ENCODE measurements around the gene CD177. TPM values are rescaled to one million over a fixed set of nuclear protein-coding genes. Genes with fewer than 3 reads are reported as not detected.
"Not testable (repeated sequence)": the region's sequence is repeated elsewhere in the genome, so short reads cannot be mapped to it uniquely, and the experiment has no call there.

The CD177 gene
- total and polyA plus RNA-seq, 4 donors: 0.38 to 33.4 (median 4.4) TPM

DNA sequence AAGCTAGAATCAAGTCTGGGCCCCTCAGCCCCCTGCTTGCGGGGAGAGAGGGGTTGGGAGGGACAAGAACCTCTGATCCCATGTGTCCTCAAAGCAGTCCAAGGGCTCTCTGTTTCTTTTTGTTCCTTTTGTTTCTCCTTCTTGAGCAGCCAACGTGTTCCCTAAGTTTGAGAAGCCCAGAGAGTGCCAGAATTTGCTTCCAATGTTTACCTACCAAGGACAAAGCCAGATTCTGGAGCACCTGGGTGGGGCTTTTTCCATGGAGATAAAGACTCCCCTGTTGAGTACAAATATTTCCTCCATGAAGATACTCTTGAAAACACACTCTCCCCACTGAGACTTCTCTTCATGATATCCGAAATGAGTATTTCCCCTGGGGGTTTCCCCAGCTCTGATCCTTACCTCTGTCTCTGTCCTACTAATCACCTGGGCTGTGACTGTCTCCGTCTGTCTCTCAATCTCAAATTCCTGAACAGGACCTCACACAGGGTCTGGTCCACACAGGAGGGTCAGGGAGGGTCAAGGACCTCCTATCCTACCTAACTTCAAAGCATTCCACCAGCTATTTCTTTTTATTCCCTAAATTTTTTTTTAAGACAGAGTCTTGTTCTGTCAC is 27.4 kb downstream of the CD177 start:
- Histone ChIP-seq H3K27me3 (ENCODE audit: control insufficient read depth in 4 of 4, insufficient read depth in 4 of 4, low read length in 3 of 4) (no peaks in the 10 kb centered on the region), H3K9ac (ENCODE audit: low read depth in 1 of 2, low read length in 2 of 2) (no peak overlapping the region), H3K36me3 (ENCODE audit: control insufficient read depth in 4 of 4, insufficient read depth in 3 of 4, low read depth in 1 of 4, low read length in 3 of 4) (no peaks in the 10 kb centered on the region), H3K9me3 (ENCODE audit: control insufficient read depth in 4 of 4, low read length in 3 of 4) (peaks cover 0 to 1% (median 0%) of the 10 kb centered on the region in 4 donors), H3K4me3 (ENCODE audit: low read depth in 1 of 3, low read length in 3 of 3) (no peak overlapping the region), H3K27ac (ENCODE audit: low read depth in 1 of 2, low read length in 2 of 2) (no peak overlapping the region), H3K4me1 (ENCODE audit: control insufficient read depth in 4 of 4, insufficient read depth in 4 of 4, low read length in 3 of 4) (no peaks in the 10 kb centered on the region)
- no peak for DNase-seq (ENCODE audit: low spot score)
- TF ChIP-seq, protein P1, sequence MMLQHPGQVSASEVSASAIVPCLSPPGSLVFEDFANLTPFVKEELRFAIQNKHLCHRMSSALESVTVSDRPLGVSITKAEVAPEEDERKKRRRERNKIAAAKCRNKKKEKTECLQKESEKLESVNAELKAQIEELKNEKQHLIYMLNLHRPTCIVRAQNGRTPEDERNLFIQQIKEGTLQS (IDR thresholded peaks at IDR 0.05): no peak
- no peak for TF ChIP-seq FOXA2 (IDR thresholded peaks at IDR 0.05)
- TF ChIP-seq, protein P2, sequence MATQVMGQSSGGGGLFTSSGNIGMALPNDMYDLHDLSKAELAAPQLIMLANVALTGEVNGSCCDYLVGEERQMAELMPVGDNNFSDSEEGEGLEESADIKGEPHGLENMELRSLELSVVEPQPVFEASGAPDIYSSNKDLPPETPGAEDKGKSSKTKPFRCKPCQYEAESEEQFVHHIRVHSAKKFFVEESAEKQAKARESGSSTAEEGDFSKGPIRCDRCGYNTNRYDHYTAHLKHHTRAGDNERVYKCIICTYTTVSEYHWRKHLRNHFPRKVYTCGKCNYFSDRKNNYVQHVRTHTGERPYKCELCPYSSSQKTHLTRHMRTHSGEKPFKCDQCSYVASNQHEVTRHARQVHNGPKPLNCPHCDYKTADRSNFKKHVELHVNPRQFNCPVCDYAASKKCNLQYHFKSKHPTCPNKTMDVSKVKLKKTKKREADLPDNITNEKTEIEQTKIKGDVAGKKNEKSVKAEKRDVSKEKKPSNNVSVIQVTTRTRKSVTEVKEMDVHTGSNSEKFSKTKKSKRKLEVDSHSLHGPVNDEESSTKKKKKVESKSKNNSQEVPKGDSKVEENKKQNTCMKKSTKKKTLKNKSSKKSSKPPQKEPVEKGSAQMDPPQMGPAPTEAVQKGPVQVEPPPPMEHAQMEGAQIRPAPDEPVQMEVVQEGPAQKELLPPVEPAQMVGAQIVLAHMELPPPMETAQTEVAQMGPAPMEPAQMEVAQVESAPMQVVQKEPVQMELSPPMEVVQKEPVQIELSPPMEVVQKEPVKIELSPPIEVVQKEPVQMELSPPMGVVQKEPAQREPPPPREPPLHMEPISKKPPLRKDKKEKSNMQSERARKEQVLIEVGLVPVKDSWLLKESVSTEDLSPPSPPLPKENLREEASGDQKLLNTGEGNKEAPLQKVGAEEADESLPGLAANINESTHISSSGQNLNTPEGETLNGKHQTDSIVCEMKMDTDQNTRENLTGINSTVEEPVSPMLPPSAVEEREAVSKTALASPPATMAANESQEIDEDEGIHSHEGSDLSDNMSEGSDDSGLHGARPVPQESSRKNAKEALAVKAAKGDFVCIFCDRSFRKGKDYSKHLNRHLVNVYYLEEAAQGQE (IDR thresholded peaks at IDR 0.05): no peak
- 37% methylated on average over 4 of the region's 4 CpGs for WGBS

DNA sequence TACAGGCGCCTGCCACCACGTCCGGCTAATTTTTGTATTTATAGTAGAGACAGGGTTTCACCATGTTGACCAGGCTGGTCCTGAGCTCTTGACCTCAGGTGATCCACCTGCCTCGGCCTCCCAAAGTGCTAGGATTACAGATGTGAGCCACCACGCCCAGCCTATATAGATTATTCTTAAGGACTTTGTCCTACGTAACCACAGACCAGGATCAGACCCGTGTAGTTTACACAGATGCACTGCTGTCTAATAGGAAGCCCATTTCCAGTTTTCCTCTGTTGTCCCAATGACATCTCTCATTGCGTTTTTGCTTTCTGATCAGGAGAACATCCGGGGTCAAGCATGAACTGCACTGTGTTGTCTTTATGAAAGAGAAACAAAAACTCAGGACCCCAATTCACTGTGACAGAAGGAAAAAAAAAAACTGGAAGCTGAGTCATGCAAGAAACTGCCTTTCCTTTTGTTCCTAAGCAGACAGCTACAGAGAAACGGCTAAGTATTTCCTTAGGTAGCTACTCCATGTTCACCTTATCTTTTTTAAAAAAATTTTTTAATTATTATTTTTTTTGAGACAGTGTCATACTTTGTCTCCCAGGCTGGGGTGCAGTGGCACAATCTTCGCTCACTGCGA is 29.2 kb downstream of the CD177 start:
- not testable (repeated sequence) for H3K36me3 ChIP-seq (ENCODE audit: control insufficient read depth in 4 of 4, insufficient read depth in 3 of 4, low read depth in 1 of 4, low read length in 3 of 4); H3K9me3 ChIP-seq (ENCODE audit: control insufficient read depth in 4 of 4, low read length in 3 of 4)

DNA sequence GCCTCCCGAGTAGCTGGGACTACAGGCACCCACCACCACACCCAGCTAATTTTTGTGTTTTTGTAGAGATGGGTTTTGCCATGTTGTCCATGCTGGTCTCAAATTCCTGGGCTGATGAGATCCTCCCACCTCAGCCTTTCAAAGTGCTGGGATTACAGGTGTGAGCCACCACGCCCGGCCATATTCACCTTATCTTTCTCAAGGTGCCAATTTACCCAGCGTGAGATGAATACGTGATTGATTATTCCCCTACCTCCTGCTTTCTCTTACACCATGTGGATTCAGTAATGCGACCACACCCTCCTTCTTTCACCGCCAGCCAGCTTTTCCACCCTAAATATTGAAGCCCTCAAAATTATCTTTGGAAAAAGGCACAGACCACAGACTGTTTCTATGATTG is 29.8 kb downstream of the CD177 start:
- H3K27me3 ChIP-seq (ENCODE audit: control insufficient read depth in 4 of 4, insufficient read depth in 4 of 4, low read length in 3 of 4); H3K27ac ChIP-seq (ENCODE audit: low read depth in 1 of 2, low read length in 2 of 2); H3K9me3 ChIP-seq (ENCODE audit: control insufficient read depth in 4 of 4, low read length in 3 of 4); H3K36me3 ChIP-seq (ENCODE audit: control insufficient read depth in 4 of 4, insufficient read depth in 3 of 4, low read depth in 1 of 4, low read length in 3 of 4); DNase-seq (ENCODE audit: low spot score); H3K4me1 ChIP-seq (ENCODE audit: control insufficient read depth in 4 of 4, insufficient read depth in 4 of 4, low read length in 3 of 4); H3K4me3 ChIP-seq (ENCODE audit: low read depth in 1 of 3, low read length in 3 of 3); H3K9ac ChIP-seq (ENCODE audit: low read depth in 1 of 2, low read length in 2 of 2): not testable (repeated sequence)
- WGBS: 63% methylated on average over 7 of the region's 7 CpGs

More for the DNA sequence above, 29.2 kb downstream of the CD177 start:
- H3K27ac ChIP-seq (ENCODE audit: low read depth in 1 of 2, low read length in 2 of 2); DNase-seq (ENCODE audit: low spot score); H3K27me3 ChIP-seq (ENCODE audit: control insufficient read depth in 4 of 4, insufficient read depth in 4 of 4, low read length in 3 of 4); H3K4me1 ChIP-seq (ENCODE audit: control insufficient read depth in 4 of 4, insufficient read depth in 4 of 4, low read length in 3 of 4); H3K4me3 ChIP-seq (ENCODE audit: low read depth in 1 of 3, low read length in 3 of 3); H3K9ac ChIP-seq (ENCODE audit: low read depth in 1 of 2, low read length in 2 of 2): not testable (repeated sequence)
- WGBS: 48% methylated on average over 12 of the region's 12 CpGs

DNA sequence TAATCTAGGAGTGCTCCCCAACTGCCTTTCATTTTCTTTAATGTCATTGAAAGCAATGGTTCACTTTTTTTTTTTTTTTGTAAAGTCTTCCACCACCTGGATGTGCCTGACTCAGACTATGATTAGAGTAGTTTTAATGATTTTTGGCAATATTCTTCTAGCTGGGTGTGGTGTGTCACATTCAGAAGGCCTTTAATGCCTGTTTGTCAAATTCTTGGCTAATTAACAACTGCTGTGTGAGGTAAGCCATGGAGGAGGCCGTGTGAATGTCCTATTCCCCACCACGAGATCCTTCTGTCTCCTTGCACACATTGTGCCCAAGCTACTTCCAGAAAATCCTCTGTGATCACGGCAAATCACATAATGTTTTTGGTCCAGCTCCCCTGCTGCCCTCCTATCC is 30.3 kb downstream of the CD177 start:
- H3K9me3 ChIP-seq (ENCODE audit: control insufficient read depth in 4 of 4, low read length in 3 of 4): not testable (repeated sequence)

DNA sequence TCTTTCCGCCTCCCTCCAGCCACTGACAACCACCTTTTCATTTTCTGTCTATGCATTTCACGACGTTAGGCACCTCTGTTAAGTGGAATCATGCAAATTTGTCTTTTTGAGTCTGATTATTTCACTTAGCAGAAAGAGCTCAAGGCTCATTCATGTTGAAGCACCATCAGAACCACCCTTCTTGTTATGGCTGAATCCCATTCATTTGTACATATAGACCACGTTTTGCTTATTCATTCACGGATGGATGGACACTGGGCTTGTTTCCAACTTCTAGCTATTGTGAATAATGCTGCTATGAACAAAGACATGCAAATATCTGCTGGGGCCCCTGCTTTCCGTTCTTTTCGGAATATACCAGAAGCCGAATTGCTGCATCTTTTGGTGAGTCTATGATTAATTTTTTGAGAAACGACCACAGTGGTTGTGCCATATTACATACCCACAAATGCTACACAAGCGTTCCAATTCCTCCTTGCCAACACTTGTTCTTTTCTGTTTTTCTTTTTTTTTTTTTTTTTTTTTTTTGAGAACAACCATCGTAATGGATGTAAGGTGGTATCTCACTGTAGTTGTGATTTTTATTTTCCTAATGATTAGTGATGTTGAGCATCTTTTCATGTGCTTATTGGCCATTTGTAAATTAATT is 37.5 kb downstream of the CD177 start:
- not testable (repeated sequence) for DNase-seq (ENCODE audit: low spot score); H3K4me3 ChIP-seq (ENCODE audit: low read depth in 1 of 3, low read length in 3 of 3); H3K4me1 ChIP-seq (ENCODE audit: control insufficient read depth in 4 of 4, insufficient read depth in 4 of 4, low read length in 3 of 4); H3K27ac ChIP-seq (ENCODE audit: low read depth in 1 of 2, low read length in 2 of 2); H3K36me3 ChIP-seq (ENCODE audit: control insufficient read depth in 4 of 4, insufficient read depth in 3 of 4, low read depth in 1 of 4, low read length in 3 of 4); H3K9me3 ChIP-seq (ENCODE audit: control insufficient read depth in 4 of 4, low read length in 3 of 4); H3K27me3 ChIP-seq (ENCODE audit: control insufficient read depth in 4 of 4, insufficient read depth in 4 of 4, low read length in 3 of 4); H3K9ac ChIP-seq (ENCODE audit: low read depth in 1 of 2, low read length in 2 of 2)
- WGBS: 76% methylated on average over 11 of the region's 11 CpGs

More for the DNA sequence above, 30.3 kb downstream of the CD177 start:
- H3K27me3 ChIP-seq (ENCODE audit: control insufficient read depth in 4 of 4, insufficient read depth in 4 of 4, low read length in 3 of 4); H3K4me3 ChIP-seq (ENCODE audit: low read depth in 1 of 3, low read length in 3 of 3); DNase-seq (ENCODE audit: low spot score); H3K27ac ChIP-seq (ENCODE audit: low read depth in 1 of 2, low read length in 2 of 2); H3K4me1 ChIP-seq (ENCODE audit: control insufficient read depth in 4 of 4, insufficient read depth in 4 of 4, low read length in 3 of 4); H3K9ac ChIP-seq (ENCODE audit: low read depth in 1 of 2, low read length in 2 of 2); H3K36me3 ChIP-seq (ENCODE audit: control insufficient read depth in 4 of 4, insufficient read depth in 3 of 4, low read depth in 1 of 4, low read length in 3 of 4): not testable (repeated sequence)
- 47% methylated on average over 3 of the region's 3 CpGs for WGBS

DNA sequence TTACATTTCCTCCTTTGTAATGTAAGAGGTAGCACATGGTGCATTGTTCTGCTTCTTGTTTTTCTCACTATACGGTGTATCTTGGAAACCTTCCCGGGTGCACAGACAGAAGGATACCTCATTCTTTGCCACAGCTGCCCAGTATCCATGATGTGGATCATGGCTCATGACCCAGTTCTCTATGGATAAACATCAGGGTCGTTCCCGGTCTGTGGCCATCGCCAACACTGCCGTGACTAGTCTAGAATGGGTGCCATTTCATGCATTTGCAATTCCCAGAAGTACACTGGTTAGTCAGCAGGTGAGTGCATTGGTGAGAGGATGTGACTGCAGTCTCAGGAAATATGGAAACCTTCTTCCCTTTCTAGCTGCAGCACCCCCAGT is 38.1 kb downstream of the CD177 start:
- DNase-seq (ENCODE audit: low spot score); H3K4me3 ChIP-seq (ENCODE audit: low read depth in 1 of 3, low read length in 3 of 3); H3K9ac ChIP-seq (ENCODE audit: low read depth in 1 of 2, low read length in 2 of 2); H3K27ac ChIP-seq (ENCODE audit: low read depth in 1 of 2, low read length in 2 of 2); H3K36me3 ChIP-seq (ENCODE audit: control insufficient read depth in 4 of 4, insufficient read depth in 3 of 4, low read depth in 1 of 4, low read length in 3 of 4); H3K9me3 ChIP-seq (ENCODE audit: control insufficient read depth in 4 of 4, low read length in 3 of 4); H3K27me3 ChIP-seq (ENCODE audit: control insufficient read depth in 4 of 4, insufficient read depth in 4 of 4, low read length in 3 of 4); H3K4me1 ChIP-seq (ENCODE audit: control insufficient read depth in 4 of 4, insufficient read depth in 4 of 4, low read length in 3 of 4): not testable (repeated sequence)
- 86% methylated on average over 6 of the region's 6 CpGs for whole genome bisulfite sequencing

DNA sequence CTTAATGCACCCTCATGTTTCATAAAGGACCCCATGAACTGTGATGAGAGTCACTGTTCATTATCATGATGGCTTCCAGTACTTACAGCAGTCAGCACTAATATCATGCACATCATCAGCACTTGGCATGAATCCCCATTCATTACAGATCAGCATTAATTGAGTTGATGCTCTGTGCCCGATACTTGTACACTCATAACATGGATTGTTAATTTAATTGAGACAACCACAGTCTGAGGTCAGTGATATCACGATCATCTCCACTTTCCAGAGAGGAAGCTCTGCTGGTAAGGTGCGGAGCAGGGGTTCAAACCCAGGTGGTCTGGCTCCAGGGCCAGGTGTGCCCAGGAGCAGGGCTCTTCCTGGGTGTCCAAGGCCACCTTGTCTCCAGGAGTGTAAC is 40.0 kb downstream of the CD177 start:
- 69% methylated on average over 3 of the region's 3 CpGs for WGBS
- DNase-seq (ENCODE audit: low spot score); H3K4me3 ChIP-seq (ENCODE audit: low read depth in 1 of 3, low read length in 3 of 3): not testable (repeated sequence)

More for the DNA sequence above, 40.0 kb downstream of the CD177 start:
- H3K9ac ChIP-seq (ENCODE audit: low read depth in 1 of 2, low read length in 2 of 2); H3K9me3 ChIP-seq (ENCODE audit: control insufficient read depth in 4 of 4, low read length in 3 of 4); H3K36me3 ChIP-seq (ENCODE audit: control insufficient read depth in 4 of 4, insufficient read depth in 3 of 4, low read depth in 1 of 4, low read length in 3 of 4); H3K4me1 ChIP-seq (ENCODE audit: control insufficient read depth in 4 of 4, insufficient read depth in 4 of 4, low read length in 3 of 4); H3K27me3 ChIP-seq (ENCODE audit: control insufficient read depth in 4 of 4, insufficient read depth in 4 of 4, low read length in 3 of 4); H3K27ac ChIP-seq (ENCODE audit: low read depth in 1 of 2, low read length in 2 of 2): not testable (repeated sequence)

Measured in liver (tissue), 9 donors.